ENCODE results near the gene SPTLC2.
"Not testable (repeated sequence)": the region's sequence is repeated elsewhere in the genome, so short reads cannot be mapped to it uniquely, and the experiment has no call there.

SPTLC2 gene

DNA sequence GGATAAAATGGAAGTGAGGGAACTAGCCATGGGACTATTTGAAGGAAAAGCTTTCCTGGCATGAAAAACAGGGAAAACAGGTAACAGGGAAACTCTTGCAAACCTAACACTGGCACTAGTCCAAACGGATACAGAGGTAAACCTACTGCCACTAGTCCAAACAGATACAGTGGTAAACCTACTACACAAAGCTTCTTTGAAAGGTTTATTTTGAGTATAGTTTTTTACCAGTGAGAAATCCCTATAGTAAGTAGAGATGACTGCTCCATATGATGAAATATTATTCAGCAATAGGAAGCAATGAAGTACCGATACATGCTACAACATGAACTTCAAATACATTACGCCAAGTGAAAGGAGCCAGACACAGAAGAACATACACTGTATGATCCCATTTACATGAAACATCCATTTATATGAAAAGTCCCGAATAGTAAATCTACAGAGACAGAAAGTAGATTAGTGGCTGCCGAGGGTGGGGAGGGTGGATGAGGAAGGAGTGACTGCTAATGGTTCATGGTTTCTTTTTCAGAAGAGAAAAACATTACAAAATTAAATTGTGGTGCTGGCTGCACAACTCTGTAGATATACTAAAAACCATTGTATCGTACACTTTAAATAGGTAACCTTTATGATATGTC, 25.5 kb downstream of the SPTLC2 start:
- TF ChIP-seq, protein P1, sequence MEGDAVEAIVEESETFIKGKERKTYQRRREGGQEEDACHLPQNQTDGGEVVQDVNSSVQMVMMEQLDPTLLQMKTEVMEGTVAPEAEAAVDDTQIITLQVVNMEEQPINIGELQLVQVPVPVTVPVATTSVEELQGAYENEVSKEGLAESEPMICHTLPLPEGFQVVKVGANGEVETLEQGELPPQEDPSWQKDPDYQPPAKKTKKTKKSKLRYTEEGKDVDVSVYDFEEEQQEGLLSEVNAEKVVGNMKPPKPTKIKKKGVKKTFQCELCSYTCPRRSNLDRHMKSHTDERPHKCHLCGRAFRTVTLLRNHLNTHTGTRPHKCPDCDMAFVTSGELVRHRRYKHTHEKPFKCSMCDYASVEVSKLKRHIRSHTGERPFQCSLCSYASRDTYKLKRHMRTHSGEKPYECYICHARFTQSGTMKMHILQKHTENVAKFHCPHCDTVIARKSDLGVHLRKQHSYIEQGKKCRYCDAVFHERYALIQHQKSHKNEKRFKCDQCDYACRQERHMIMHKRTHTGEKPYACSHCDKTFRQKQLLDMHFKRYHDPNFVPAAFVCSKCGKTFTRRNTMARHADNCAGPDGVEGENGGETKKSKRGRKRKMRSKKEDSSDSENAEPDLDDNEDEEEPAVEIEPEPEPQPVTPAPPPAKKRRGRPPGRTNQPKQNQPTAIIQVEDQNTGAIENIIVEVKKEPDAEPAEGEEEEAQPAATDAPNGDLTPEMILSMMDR (IDR thresholded peaks at IDR 0.05; ENCODE audit: low read depth, low read length, missing control alignments) = no peak
- DNase-seq (ENCODE audit: extremely low read depth, low read depth) = no peak
- H3K4me3 ChIP-seq (replicated peaks; ENCODE audit: low read depth, low read length) = no peak overlapping the region

DNA sequence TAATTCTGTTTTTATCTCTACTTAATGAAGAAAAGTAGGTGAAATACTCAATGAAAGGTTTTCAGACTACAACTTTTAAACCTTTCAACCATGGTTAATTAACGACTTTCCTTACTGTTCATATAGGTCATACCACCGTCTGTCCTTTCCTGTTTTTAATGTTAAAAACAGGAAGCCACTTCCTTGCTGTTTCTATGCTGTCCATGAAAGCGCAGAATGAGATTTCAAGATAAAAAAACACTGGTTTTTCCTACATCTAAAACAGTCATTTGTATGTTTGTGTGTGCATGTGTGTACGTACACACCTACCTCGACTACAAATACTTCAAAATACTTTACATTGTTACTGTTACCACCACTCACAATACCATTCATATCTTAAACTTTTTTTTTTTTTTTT, 27.3 kb downstream of the SPTLC2 start:
- TF ChIP-seq, protein P1 (IDR thresholded peaks at IDR 0.05; ENCODE audit: low read depth, low read length, missing control alignments) = no peak

DNA sequence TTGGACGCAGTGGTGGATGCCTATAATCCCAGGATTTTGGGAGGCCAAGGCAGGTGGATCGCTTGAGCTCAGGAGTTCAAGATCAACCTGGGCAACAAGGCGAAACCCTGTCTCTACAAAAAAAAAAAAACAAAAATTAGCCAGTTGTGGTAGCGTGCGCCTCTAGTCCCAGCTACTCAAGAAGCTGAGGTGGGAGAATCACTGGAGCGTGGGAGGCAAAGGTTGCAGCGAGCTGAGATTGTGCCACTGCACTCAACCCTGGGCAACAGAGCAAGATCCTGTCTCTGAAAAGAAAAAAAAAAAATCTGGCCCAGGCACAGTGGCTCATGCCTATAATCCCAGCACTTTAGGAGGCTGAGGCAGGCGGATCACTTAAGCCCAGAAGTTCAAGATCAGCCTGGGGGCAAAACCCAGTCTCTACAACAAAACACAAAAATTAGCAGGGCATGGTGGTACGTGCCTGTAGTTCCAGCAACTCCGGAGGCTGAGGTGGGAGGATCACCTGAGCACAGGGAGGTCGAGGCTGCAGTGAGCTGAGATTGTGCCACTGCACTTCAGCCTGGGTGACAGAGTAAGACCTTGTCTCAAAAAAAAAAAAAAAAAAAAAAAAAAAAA, 27.9 kb downstream of the SPTLC2 start:
- not testable (repeated sequence) for DNase-seq (ENCODE audit: extremely low read depth, low read depth); H3K4me3 ChIP-seq (replicated peaks; ENCODE audit: low read depth, low read length)

More for the DNA sequence above, 27.3 kb downstream of the SPTLC2 start:
- DNase-seq (ENCODE audit: extremely low read depth, low read depth) = no peak
- no peak overlapping the region for H3K4me3 ChIP-seq (replicated peaks; ENCODE audit: low read depth, low read length)

DNA sequence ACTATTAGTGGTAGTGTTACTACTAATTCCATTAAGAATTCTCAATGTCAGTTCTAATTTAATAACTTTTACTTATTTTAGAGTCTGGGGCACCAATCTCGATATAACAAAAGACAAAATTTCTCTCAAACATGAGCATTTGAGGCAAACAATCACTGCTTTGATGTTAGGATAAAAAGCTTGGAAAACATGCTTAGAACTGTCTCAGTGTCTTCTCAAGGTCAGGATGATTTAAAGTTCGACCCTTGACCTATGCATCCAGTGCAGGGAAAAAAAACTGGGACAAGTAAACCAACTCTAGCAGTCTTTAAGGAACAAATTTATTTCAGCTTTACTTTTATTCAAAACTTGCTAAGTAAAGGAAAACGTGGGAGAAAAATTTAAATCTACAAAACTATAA, 31.1 kb downstream of the SPTLC2 start:
- no peak overlapping the region for H3K4me3 ChIP-seq (replicated peaks; ENCODE audit: low read depth, low read length)
- DNase-seq (ENCODE audit: extremely low read depth, low read depth) = no peak
- TF ChIP-seq, protein P1 (IDR thresholded peaks at IDR 0.05; ENCODE audit: low read depth, low read length, missing control alignments) = no peak

DNA sequence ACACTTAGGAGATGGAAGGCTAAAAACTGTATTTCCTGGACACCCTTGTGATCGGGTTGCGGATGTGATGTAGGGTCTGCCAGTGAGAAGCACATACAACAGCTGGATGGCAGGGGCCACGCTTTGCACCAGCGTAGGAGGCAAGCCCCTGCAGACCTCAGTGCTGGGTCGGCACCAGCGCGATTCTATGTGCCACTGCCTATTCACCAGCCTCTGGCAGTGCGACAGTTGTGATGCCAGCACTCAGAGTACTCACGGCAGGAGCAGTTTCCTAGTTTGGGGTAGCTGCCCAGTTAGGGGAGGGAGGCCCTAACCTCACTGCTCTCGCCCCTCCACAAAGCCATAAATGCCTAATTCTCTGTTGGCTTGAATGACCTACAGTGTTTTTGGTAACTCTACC, 31.6 kb downstream of the SPTLC2 start:
- H3K4me3 ChIP-seq (replicated peaks; ENCODE audit: low read depth, low read length) = no peak overlapping the region
- DNase-seq (ENCODE audit: extremely low read depth, low read depth) = no peak
- TF ChIP-seq, protein P1 (IDR thresholded peaks at IDR 0.05; ENCODE audit: low read depth, low read length, missing control alignments) = no peak

DNA sequence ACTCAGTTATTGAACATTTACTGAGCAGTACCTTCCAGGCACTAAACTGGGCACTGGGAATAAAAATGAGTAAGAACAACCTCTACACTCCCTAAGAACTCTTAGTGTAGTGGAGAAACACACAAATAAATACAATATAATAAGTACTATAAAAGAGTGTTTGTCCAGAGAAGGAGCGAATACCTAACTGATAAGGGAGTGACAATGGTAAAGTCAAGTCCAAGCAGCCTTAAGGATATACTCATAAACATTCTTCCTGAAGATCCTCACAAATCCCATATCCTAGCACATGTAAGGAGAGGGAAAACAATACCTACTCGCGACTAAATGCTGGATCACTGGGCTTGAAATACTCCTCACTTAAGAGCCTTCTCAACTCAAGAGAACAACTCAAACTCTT, 32.8 kb downstream of the SPTLC2 start:
- no peak for DNase-seq (ENCODE audit: extremely low read depth, low read depth)
- H3K4me3 ChIP-seq (replicated peaks; ENCODE audit: low read depth, low read length) = no peak overlapping the region
- TF ChIP-seq, protein P1 (IDR thresholded peaks at IDR 0.05; ENCODE audit: low read depth, low read length, missing control alignments) = no peak

DNA sequence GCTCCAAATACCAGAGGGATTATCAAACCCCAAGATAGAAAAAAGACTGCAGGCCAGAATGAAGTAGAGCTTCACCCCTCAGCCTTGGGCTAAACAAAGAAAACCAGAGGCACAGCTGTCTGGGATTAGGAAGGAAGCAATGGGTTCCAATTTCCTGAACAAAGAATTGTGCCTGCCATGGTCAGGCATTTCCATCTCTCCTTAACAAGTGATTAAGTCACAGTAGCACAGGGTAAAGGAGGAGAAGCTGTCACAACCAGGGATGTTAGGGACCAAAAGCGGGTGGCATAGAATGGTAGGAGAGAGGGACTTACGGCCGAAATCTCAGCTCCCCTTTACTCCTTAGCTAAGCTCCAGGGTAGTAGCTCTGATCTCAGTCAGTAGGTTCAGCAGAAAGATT, 33.9 kb downstream of the SPTLC2 start:
- DNase-seq (ENCODE audit: extremely low read depth, low read depth) = no peak
- H3K4me3 ChIP-seq (replicated peaks; ENCODE audit: low read depth, low read length) = no peak overlapping the region
- TF ChIP-seq, protein P1 (IDR thresholded peaks at IDR 0.05; ENCODE audit: low read depth, low read length, missing control alignments) = no peak
